ENCODE results near the gene SGCA. TPM values are rescaled to one million over a fixed set of nuclear protein-coding genes. Genes with fewer than 3 reads are reported as not detected.

The SGCA gene
- not detected in 2 replicates for total RNA-seq (2021; fragmentation: NEBNext Ultra II Directional; extraction: Animal tissue kit (Norgen Biotek cat#: 25700))
- polyA plus RNA-seq (2011; rRNA removed): 0.12 and 0.36 TPM in 2 replicates
- polyA plus RNA-seq (2011; cell fraction: cytosol; rRNA removed): 0.18 TPM
- 0.27 TPM for polyA plus RNA-seq (2011; cell fraction: nucleus; rRNA removed)
- polyA plus RNA-seq (2012, experiment 1 of 2): 0.31 to 0.65 TPM in 2 of 4 replicates, not detected in the others
- polyA plus RNA-seq (2012, experiment 2 of 2): 0.43 TPM
- polyA plus RNA-seq (2013, experiment 1 of 2): 0.36 TPM
- polyA plus RNA-seq (2013, experiment 2 of 2): 0.33 TPM
- not detected in 2 replicates for polyA minus RNA-seq (2011; rRNA and poly(A)+ RNA removed)
- polyA minus RNA-seq (2011; cell fraction: cytosol; rRNA and poly(A)+ RNA removed): not detected
- not detected for polyA minus RNA-seq (2011; cell fraction: nucleus; rRNA and poly(A)+ RNA removed)
- long read RNA-seq, experiment 1, partial matches to known transcripts: 0 of 1 reads
- long read RNA-seq, experiment 1, other reads (novel, unspliced or antisense): 1 of 1 reads
- long read RNA-seq, experiment 2: 0 reads

DNA sequence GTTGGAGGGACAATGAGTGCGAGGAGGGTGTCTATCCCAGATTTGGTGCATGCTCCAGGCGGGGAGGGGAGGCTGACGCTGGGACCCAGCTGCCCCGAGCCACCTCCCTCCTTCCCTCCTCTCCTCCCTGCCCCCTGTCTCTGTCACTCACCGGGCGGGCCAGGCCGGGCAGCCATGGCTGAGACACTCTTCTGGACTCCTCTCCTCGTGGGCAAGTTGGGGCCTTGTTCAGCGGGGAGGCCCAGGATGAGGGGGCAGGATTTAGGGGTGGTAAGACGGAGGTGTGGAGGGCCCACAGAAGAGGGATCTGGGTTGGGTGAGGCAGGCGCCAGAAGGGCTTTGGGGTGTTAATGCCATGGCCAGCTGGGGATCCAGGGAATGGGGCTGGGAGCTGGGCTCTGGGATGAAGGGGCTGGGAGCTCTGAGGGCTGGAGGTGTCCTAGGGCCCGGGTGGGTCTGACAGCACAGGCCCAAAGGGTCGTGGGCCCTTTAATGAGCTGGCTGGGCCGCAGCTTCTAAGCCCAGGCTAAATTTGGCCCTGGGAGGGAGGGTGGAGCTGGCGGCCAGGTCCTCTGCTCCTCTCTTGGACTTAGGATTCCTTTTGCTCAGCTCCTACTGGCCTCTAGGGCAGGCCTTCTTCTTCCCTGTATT lies at the start of gene SGCA:
Gene SGCA (plus strand): TSS at position 139 of the 651 bp plus-strand sequence. CDS start 36 bp downstream, at position 175.
- FAIRE-seq (no peak), DNase-seq (ENCODE audit: low read depth in 1 of 2, low spot score in 2 of 2) (no peak)
- Histone ChIP-seq H3K4me2 (ENCODE audit: insufficient read depth in 1 of 2, low read depth in 2 of 2, low read length in 2 of 2) (no peak within 1 kb of the TSS), H3K4me3 (ENCODE audit: extremely low read depth in 1 of 4, insufficient read depth in 2 of 4, low read depth in 3 of 4, low read length in 4 of 4) (no peak within 1 kb of the TSS), H3K79me1 (ENCODE audit: low read depth, low read length) (no peaks in the 10 kb centered on the region), H3K27me3 (replicated peaks in 1 of 4; ENCODE audit: control insufficient read depth in 3 of 4, extremely low read depth in 1 of 4, insufficient read depth in 3 of 4, low read length in 3 of 4) (peaks cover 0 to 6% (median 0%) of the 10 kb centered on the region in 4 experiments; a peak in 2 of 7 replicates), H2BK120ac (replicated peaks; ENCODE audit: low read depth, low read length) (no peak within 1 kb of the TSS), H4K5ac (ENCODE audit: insufficient read length, low read depth, low read length) (no peak within 1 kb of the TSS), H3K18ac (ENCODE audit: extremely low read depth, low read length) (no peak within 1 kb of the TSS), H3K79me2 (ENCODE audit: control insufficient read depth in 1 of 2, insufficient read depth in 2 of 2, low read length in 2 of 2) (no peaks in the 10 kb centered on the region), H2BK20ac (ENCODE audit: low read length) (no peak within 1 kb of the TSS), H3K4me1 (replicated peaks in 1 of 4; ENCODE audit: control insufficient read depth in 3 of 4, insufficient read depth in 4 of 4, low read length in 3 of 4) (peaks cover 0 to 14% (median 11%) of the 10 kb centered on the region in 4 experiments; a peak in 5 of 7 replicates), H2AK5ac (ENCODE audit: low read depth, low read length) (no peak within 1 kb of the TSS), H4K20me1 (replicated peaks in 1 of 2; ENCODE audit: control insufficient read depth in 1 of 2, insufficient read depth in 2 of 2, low read length in 2 of 2) (no peaks in the 10 kb centered on the region), H3K27ac (ENCODE audit: low read depth, low read length) (no peak within 1 kb of the TSS; the same call in 1 of the 2 replicates), H3K9ac (replicated peaks in 1 of 4; ENCODE audit: extremely low read depth in 1 of 4, low read depth in 3 of 4, low read length in 3 of 4) (no peak within 1 kb of the TSS), H3K36me3 (ENCODE audit: control insufficient read depth in 2 of 4, insufficient read depth in 4 of 4, low read length in 3 of 4) (no peaks in the 10 kb centered on the region), H4K91ac (replicated peaks; ENCODE audit: insufficient read length, low read length) (peak within 1 kb of the TSS; percentile 34), H4K8ac (ENCODE audit: extremely low read depth, insufficient read depth, low read length) (peak within 1 kb of the TSS; percentile 51; the same call in 1 of the 2 replicates), H2BK15ac (ENCODE audit: low read length) (peak within 1 kb of the TSS; percentile 2; the same call in 1 of the 2 replicates), H2BK5ac (ENCODE audit: low read depth, low read length) (no peak within 1 kb of the TSS; the same call in 1 of the 2 replicates), H3K9me3 (ENCODE audit: insufficient read depth in 2 of 2, low read depth in 1 of 2, low read length in 1 of 2) (no peaks in the 10 kb centered on the region), H2AFZ (ENCODE audit: low read length) (no peak within 1 kb of the TSS), H3K4ac (replicated peaks; ENCODE audit: insufficient read length, low read depth, low read length) (no peak within 1 kb of the TSS), H3K14ac (ENCODE audit: insufficient read length) (no peak within 1 kb of the TSS), H3K23ac (ENCODE audit: insufficient read length) (no peak within 1 kb of the TSS), H3K56ac (replicated peaks; ENCODE audit: insufficient read length, low read depth, low read length) (peak within 1 kb of the TSS; percentile 89), H2BK12ac (ENCODE audit: low read depth, low read length) (no peak within 1 kb of the TSS), H3K23me2 (ENCODE audit: low read depth, low read length) (peaks cover 10% of the 10 kb centered on the region)
- POLR2A ChIA-PET (ENCODE audit: partially characterized antibody): interaction anchor here (0.7 to 1.5 kb wide), 3 partner anchors 40 to 137 kb away, joined by 3 to 4 read pairs (median 3); no protein-coding TSS in a partner anchor
- CTCF ChIA-PET (ENCODE audit: partially characterized antibody): interaction anchor here (0.6 to 17.0 kb wide), 25 partner anchors 8 to 336 kb away, joined by 3 to 299 read pairs (median 5); partner anchors contain the start of gene COL1A1
- WGBS, 2 experiments (ENCODE audit: extremely low coverage in 1 of 2, insufficient coverage in 1 of 2, insufficient read length in 1 of 2, insufficient replicate concordance in 2 of 2, low coverage in 1 of 2, low lambda C conversion rate in 2 of 2, missing lambda C conversion rate in 1 of 2): 66% methylated on average over 13 of the region's 15 CpGs; no CpG with 5 or more reads in 1 of the 2 experiments
- no peak for TF ChIP-seq SIN3A (conservative IDR thresholded peaks at IDR 0.05 in 1 of 2, IDR thresholded peaks at IDR 0.05 in 1 of 2; ENCODE audit: low read depth in 1 of 2, low read length in 2 of 2)
- no peak for TF ChIP-seq FOSL1 (IDR thresholded peaks at IDR 0.05; ENCODE audit: insufficient read depth, low read depth, low read length)
- no peak for TF ChIP-seq JUND (IDR thresholded peaks at IDR 0.05; ENCODE audit: low read length)
- TF ChIP-seq, protein P1, sequence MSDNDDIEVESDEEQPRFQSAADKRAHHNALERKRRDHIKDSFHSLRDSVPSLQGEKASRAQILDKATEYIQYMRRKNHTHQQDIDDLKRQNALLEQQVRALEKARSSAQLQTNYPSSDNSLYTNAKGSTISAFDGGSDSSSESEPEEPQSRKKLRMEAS (IDR thresholded peaks at IDR 0.05): no peak
- TF ChIP-seq PHF8 (conservative IDR thresholded peaks at IDR 0.05; ENCODE audit: low read depth, low read length): no peak
- no peak for TF ChIP-seq YY1 (IDR thresholded peaks at IDR 0.05; ENCODE audit: low read depth, low read length)
- TF ChIP-seq SIX5 (IDR thresholded peaks at IDR 0.05; ENCODE audit: low read depth, low read length): no peak
- TF ChIP-seq CTBP2 (IDR thresholded peaks at IDR 0.05; ENCODE audit: borderline replicate concordance, insufficient read depth, insufficient read length, low read length): no peak
- no peak for TF ChIP-seq RAD21 (IDR thresholded peaks at IDR 0.05 in 1 of 2, conservative IDR thresholded peaks at IDR 0.05 in 1 of 2; ENCODE audit: low read depth in 2 of 2, low read length in 2 of 2)
